Nephron progenitor cell (in vitro differentiated cells): Measurements from ENCODE around the gene NFATC4.

ENCODE experiments used
- DNase-seq: peaks from one replicate; pipeline ENCODE4 v3.0.0; 2021
- H3K27ac Mint-ChIP-seq: 2 replicates; pipeline ENCODE4 v1.8.0; 2021; ENCODE audit warnings: mild to moderate bottlenecking, moderate library complexity, mixed read lengths
- H3K27me3 Mint-ChIP-seq: 2 replicates; pipeline ENCODE4 v1.8.0; 2021; ENCODE audit warnings: mild to moderate bottlenecking, low read depth, mixed read lengths; ENCODE audit not compliant: poor library complexity
- H3K36me3 Mint-ChIP-seq: 2 replicates; pipeline ENCODE4 v1.8.0; 2021; ENCODE audit warnings: low read depth, mixed read lengths
- H3K4me1 Mint-ChIP-seq: 2 replicates; pipeline ENCODE4 v1.8.0; 2021; ENCODE audit warnings: mixed read lengths
- H3K4me3 Mint-ChIP-seq: 2 replicates; pipeline ENCODE4 v1.8.0; 2021; ENCODE audit warnings: mild to moderate bottlenecking, moderate library complexity, mixed read lengths
- H3K9me3 Mint-ChIP-seq: 2 replicates; pipeline ENCODE4 v1.8.0; 2021; ENCODE audit warnings: mild to moderate bottlenecking, moderate library complexity, mixed read lengths
- TF ChIP-seq, protein P1 (sequence below): fragments of 200-600 bp; sonication (generic); IDR thresholded peaks from 2 replicates; pipeline ENCODE4 v1.5.0; 2021; ENCODE audit warnings: antibody characterized with exemption

Gene NFATC4

GRCh38 chr14:24367514-24368211 is at the start of gene NFATC4:
TSS of gene NFATC4 (plus strand) at chr14:24368184. CDS start at chr14:24368341, 157 bp downstream.
- peak within 1 kb of the TSS; percentile 89 for H3K4me3 Mint-ChIP-seq
- peaks cover 13% of the 10 kb centered on the region for H3K27me3 Mint-ChIP-seq
- peak within 1 kb of the TSS; percentile 96 for H3K27ac Mint-ChIP-seq
- peaks cover 47% of the 10 kb centered on the region for H3K4me1 Mint-ChIP-seq
- DNase-seq = peak; percentile 73
- TF ChIP-seq, protein P1, sequence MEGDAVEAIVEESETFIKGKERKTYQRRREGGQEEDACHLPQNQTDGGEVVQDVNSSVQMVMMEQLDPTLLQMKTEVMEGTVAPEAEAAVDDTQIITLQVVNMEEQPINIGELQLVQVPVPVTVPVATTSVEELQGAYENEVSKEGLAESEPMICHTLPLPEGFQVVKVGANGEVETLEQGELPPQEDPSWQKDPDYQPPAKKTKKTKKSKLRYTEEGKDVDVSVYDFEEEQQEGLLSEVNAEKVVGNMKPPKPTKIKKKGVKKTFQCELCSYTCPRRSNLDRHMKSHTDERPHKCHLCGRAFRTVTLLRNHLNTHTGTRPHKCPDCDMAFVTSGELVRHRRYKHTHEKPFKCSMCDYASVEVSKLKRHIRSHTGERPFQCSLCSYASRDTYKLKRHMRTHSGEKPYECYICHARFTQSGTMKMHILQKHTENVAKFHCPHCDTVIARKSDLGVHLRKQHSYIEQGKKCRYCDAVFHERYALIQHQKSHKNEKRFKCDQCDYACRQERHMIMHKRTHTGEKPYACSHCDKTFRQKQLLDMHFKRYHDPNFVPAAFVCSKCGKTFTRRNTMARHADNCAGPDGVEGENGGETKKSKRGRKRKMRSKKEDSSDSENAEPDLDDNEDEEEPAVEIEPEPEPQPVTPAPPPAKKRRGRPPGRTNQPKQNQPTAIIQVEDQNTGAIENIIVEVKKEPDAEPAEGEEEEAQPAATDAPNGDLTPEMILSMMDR = no peak
- no peaks in the 10 kb centered on the region for H3K9me3 Mint-ChIP-seq
- H3K36me3 Mint-ChIP-seq = peaks cover 13% of the 10 kb centered on the region

- peaks cover 54% of the 10 kb centered on the region for H3K4me1 Mint-ChIP-seq
- H3K9me3 Mint-ChIP-seq = no peaks in the 10 kb centered on the region
- H3K27me3 Mint-ChIP-seq = peaks cover 48% of the 10 kb centered on the region
- no peak overlapping the region for H3K4me3 Mint-ChIP-seq
- no peaks in the 10 kb centered on the region for H3K36me3 Mint-ChIP-seq
- TF ChIP-seq, protein P1 = no peak
- no peak for DNase-seq
- H3K27ac Mint-ChIP-seq = no peak overlapping the region
Measured at GRCh38 chr14:24321212-24321975, 46.6 kb upstream of the NFATC4 start.

DNA sequence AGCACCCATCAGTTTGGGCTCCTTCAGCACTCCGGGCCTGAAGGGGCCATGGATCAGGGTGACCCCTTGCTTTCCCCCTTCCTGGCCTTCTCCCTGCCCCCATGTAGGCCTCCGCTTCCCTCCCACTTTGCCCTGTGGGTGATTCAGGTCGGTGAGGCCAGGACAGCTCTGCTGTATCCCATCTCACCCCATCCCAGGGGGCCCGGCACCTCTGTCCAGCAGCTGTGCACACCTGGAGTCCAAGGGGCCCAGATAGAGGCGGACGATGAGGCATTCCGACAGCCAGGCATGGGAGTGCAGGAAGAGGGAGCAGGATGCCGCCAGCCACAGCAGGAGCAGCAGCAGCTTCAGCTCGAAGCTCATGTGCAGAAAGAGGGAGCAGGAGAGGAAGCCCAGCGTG is 45.3 kb upstream of the NFATC4 start:
- Mint-ChIP-seq H3K27ac (no peak overlapping the region), H3K4me1 (peaks cover 64% of the 10 kb centered on the region), H3K27me3 (peaks cover 49% of the 10 kb centered on the region), H3K36me3 (no peaks in the 10 kb centered on the region), H3K9me3 (no peaks in the 10 kb centered on the region), H3K4me3 (no peak overlapping the region)
- DNase-seq = no peak
- TF ChIP-seq, protein P1 = no peak

GRCh38 chr14:24323341-24323740 is 44.6 kb upstream of the NFATC4 start:
- Mint-ChIP-seq H3K27ac (no peak overlapping the region), H3K27me3 (peaks cover 42% of the 10 kb centered on the region), H3K9me3 (peaks cover under 1% of the 10 kb centered on the region), H3K4me3 (no peak overlapping the region), H3K36me3 (no peaks in the 10 kb centered on the region), H3K4me1 (peaks cover 65% of the 10 kb centered on the region)
- TF ChIP-seq, protein P1 = no peak
- DNase-seq = no peak

- TF ChIP-seq, protein P1 = no peak
- H3K36me3 Mint-ChIP-seq = no peaks in the 10 kb centered on the region
- DNase-seq = no peak
- peaks cover 39% of the 10 kb centered on the region for H3K27me3 Mint-ChIP-seq
- no peak overlapping the region for H3K27ac Mint-ChIP-seq
- peaks cover 7% of the 10 kb centered on the region for H3K9me3 Mint-ChIP-seq
- H3K4me3 Mint-ChIP-seq = no peak overlapping the region
- H3K4me1 Mint-ChIP-seq = peaks cover 70% of the 10 kb centered on the region
Measured at GRCh38 chr14:24324024-24324423, 44.0 kb upstream of the NFATC4 start.
